ENCODE results near the gene APOBEC3G.

- no peak for TF ChIP-seq CTCF (IDR thresholded peaks at IDR 0.05; ENCODE audit: low read length)
- TF ChIP-seq EZH2 (IDR thresholded peaks at IDR 0.05; ENCODE audit: borderline replicate concordance, low read length) = no peak
Measured at GRCh38 chr22:39128508-39128907, 51.4 kb downstream of the APOBEC3G start.
